CD1c-positive myeloid dendritic cell (primary cell): ENCODE data around the gene CELF4.

Experiments used
- DNase-seq: peaks from one replicate; pipeline ENCODE4 v3.0.0-alpha.2; 2016; ENCODE audit errors: extremely low spot score

CELF4 gene

DNA sequence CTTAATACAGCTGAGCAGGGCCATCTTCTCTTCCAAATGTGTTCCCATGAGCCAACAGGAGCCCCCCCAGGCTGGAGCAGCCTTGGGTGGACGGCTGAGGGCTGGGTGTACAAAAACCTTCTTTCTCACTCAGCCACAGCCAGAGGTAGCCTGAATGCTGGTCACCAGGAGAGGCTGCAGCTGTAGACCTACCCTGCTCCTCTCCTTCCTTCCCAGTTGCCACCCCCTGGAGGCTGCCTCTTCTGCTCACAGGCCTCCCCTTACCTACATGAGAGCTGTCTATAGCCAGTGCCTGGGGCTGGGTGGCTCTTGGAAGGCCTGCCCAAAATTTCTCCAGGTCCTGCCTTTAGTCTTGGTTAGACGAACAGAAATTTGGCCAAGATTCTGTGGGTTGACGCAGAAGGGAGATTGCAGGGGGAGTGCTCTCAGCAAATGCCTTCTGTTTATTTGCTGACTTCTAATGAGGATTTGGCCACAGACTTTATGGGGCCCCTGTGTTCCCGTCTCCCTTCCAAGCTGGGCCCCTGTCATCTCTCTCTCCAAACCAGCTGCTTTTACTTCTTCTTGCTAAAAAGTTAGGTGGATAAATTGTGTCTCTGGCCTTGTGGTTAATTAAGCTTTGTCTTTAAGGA is 18.3 kb downstream of the CELF4 start:
- DNase-seq = no peak

DNA sequence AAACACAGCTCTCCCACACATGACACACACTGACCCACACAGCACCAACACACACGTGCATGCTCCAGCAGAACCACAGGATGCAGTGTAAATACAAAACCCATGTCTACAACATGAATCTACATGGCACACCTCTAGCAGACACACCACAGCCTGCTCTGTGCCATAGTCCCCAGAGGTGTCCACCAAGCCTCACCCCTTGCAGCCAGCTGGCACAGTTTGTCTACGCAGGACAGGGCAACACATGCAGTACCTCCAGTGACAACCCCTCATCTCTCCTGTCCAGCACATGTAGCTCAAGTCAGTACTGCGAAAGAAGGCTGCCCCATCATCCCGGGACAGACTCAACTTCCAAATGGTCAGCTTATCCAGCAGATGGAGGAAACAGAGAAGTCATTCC is 18.9 kb downstream of the CELF4 start:
- DNase-seq = no peak

DNA sequence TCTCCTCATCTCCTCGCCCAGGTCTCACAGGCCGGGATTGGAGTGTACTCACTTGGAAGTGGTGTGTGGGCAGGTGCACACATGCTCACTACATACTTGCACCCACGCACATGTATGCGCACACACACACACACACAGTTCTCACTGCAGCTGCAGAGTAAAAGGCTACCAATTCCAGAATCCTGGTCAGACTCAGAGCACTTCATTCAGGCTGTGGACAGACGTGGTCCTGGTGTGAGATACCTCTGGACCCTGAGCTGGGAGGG is 19.4 kb downstream of the CELF4 start:
- no peak for DNase-seq

DNA sequence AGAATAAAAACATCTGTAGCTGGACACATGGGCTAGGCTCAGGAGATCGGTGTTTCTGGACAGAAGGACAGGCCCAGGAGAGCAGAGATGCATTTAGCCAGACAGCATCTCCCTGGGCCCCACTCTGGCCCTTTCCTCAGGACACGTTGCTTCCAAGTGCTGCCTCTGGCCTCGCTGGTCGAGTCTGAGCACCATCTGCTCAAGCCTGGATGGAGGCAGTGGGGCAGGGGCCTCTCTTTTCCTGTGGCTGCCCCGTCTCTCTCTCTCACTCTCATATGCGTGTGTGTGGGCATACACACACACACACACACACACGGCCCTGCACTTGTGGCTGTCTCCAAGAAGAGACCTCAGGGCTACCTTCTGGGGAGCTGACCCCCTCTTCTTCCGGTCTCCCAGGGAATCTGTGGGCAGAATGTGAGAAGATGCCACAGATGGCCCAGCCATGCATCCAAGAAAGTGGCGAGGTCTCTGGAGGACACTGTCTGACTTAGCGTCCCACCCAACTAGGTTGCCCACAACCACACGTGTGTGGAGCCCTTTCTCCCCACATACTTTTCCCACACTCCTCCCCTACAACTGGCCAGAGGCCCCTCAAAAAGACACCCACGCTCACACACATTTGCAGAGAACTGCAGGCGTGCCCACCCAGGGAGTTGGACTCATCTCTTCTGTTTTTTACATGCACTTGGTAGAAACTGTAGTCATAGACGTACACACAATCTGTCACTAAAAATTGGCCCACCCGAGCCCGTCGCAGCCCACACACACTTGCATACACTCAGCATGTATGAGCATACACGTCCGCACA is 19.9 kb downstream of the CELF4 start:
- DNase-seq = no peak

DNA sequence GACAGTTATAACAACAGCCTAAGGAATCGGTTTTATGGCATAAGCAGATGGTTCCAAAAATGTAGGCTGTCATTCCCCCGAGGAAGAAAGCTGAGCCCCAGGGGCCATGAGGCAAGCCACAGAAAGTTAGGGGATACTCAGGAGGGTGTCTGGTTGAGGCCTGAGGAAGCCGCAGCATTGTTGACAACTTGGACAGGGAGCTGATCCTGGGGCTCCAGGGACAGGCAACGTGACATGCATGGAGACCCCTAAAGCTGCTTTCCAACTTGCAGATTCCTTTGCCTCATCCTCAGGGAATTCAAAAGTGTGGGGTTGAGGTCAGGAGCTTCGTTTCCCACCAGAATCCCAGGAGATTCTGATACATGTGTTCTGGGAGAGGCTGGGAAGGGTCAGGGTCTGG is 20.9 kb downstream of the CELF4 start:
- no peak for DNase-seq

DNA sequence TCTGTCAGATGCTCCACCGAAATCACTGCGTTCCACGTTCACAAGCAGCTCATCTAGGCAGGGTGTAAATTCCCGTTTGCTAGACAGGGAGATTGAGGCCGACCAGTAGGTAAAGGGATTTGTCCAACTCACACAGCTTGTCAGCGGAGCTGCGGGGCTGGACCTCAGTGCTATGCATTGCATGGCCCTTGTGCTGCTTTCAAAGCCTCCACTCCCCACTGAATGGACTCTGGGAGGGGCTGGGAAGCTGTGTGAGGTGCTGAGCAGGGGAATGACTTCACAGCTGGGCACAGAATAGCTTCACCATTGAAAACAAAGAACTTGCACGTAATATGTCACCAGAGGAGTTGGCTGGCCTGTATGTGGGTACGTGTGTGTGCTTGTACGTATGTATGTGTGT is 21.4 kb downstream of the CELF4 start:
- no peak for DNase-seq

DNA sequence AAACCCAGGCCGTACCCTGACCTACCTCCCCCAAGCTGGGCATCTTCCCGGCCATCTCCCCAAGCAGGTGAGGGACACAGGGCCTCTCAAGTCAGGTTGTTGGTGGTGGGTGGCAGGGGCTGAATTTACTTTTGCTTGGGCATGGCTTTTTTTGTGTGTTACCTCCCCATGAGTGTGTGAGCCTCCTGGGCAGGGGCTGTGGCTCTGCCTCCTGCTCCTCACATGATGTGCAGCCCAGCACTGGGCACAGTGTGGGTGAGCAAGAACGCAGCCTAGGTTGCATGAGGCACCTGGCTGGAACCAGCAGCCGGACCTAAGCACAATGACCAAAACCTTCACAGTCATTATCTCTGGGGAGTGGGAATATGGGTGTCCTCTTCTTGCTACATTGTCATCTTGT is 22.3 kb downstream of the CELF4 start:
- no peak for DNase-seq

DNA sequence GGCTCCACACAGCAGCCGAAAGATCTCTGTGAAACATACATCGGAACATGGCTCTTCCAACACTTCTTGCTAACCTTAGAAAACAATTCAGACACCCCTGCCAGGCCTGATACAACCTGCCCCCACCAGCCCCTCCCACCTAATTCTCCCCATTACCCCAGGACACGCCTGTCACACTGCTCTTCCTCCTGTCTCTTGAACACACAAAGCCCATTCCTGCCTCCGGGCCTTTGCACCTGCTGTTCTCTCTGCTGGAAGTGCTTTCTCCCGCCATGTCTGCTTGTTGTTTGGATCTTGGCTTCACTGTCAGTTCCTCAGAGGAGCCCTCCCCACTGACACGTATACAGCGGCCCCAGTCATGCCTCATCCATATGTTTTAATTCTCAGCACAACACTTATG is 24.1 kb downstream of the CELF4 start:
- no peak for DNase-seq

DNA sequence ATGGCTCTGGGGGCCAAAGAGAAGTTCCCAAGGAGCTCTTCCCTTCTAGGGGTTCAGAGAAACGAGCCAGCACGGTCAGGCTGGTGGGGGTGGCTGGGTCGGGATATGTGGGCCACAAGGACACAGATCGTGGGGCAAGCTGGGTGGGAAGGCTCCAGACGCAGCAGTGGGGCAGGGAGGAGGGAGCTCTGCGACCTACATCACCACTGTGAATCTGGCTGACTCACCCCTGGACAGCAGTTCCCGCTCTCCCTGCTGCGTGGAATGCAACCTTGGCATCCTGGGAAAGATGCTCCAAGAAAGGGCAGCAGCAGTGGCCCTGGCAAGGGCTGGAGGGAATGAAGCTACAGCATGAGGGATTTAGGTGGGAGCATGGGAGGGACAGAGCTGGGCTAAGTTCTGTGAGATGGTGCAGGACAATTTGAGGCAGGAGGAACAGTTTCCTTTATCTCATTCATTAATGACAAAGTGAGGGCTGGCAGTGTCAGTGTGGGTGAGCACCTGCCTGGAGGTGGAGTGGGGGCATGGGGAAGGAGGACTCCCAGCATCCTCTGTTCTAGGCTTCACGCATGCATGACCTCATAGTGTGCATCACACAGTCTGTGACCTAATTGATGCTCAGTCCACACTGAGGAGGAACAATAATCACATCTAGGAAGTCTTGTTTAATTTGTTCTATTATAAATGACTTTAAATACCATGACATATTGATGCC is 25.0 kb downstream of the CELF4 start:
- no peak for DNase-seq

DNA sequence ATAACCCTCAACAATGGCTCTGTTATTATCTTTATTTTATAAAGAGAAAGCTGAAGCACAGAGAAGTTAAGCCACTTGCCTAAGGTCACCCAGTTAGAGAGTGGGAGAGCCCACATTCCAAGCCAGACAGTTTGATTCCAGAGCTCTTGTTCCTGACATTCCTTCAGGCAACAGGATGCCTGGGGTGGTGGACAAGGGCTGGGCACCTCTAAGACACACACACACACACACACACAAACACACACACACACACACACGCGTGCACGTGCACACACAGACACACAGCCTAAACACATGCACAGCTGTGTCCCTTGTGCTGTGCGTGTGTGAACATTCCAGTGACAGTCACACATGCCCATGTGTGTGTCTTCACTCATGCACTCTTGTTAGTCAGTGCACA is 26.4 kb downstream of the CELF4 start:
- DNase-seq = no peak

DNA sequence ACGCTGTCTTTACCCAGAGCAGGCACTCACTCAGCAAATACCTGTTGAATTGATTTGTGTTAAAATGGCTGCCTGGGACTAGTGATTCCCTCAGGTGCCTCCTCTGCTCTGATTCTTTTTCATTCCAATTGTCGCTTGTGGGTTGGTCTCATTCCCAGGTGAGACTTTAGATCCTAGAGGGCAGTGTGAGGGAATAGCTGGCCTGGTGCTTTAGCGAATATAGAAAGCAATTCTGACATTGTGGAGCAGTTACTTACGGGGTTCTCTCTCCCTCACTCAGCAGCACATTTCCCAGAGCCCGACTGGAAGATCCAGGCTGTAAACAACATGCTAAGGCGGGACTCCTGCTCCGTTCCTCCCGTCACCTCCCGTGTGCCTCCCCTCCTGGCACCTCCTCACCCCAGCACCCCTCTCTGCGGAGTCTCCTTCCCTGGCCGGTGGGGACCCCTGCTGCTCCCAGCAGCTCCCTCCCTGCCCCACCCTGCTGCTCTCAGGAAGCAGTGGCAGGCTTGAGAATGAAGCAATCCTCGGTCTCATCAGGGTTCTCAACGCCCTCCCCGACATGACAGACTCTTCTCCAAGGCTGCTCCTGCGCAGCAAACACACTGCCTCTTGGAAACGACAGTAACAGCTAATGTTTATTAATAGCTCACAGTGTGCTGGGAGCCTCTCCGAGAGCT is 26.9 kb downstream of the CELF4 start:
- DNase-seq = no peak

DNA sequence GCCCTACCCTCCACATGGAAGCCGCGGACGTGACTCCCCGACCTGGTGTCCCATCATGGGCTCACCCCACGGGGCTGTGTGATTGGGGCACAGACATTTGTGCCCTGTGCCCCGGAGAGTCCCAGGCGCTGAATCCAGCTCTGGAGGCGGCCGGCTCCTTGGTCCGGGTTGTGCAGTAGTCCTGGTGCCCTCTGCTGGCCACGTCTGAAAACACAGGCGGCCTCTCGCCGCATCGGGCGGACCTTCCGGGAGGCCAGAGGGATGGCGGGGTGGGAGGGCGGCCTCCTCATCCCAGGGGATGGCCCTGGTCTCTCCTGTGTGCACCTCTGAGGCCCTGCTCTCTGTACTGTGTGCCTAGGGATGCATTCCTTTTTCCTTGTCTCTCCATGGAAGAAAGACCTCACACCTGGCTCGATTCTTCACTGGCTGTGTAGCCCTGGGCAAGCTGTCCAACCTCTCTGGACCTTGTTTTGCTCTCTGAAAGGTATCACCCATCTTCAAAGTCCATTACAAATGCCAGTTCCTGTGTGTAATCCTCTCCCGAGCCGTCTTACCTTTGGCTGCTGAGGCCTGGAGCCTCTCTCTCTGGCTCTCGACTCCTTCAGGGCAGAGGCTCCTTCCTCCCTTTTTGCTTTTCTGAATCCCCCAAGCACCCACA is 27.6 kb downstream of the CELF4 start:
- peak; percentile 31 for DNase-seq

DNA sequence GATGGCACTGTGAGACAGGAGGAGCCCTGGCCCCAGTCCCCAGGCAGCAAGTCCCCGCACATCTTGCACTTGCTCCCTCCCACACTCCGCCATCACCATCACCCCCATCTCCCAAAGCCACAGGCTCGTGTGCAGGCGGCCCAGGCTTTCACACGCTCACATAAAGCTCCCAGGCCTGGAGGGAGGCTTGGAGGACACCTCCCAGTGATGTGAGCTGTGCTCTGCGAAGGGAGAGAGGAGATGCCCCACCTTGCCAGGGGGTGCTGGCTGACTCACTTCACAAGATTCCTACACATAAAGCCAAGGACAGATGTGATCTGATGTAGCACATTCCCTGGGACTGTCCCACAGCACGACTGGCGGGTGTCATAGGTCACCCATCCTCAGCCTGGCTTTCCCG is 28.9 kb downstream of the CELF4 start:
- DNase-seq = no peak

DNA sequence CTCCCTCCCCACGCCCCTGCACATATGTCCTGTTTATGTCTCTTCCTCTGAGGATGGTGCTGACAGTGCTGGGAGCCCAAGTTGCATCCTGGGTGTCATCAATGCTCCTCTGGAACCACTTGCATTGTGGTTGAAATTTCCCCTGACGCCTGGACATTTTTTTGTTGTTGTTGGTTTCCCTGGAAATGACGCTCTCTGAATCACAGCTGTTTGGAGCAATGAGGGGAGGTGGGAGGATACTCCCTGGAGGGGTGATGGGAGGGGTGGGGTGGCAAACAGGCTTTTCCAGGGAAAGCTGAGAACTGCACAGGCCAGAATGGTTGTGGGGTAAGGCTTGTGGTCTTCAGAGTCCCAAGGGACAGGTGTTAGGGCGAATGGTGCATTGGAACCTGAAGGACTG is 29.6 kb downstream of the CELF4 start:
- DNase-seq = no peak

DNA sequence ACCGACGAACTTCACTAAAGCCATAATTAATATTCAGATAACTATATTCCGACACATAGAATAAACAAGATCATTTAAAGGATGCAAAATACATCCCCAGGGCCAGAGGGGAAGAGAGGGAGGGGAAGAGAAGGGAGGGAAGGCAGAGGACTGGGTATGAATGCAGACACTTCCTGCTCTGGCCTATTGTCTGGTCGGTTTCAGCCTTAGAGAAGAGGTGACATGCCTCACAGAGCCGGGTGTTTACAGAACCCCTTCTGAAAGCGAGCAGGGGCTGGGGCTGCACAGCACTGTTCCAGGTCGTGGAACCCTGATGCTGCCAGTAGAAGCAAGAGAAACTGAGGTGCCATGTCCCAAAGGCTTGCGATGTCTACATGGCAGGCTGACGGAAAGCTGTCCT is 31.0 kb downstream of the CELF4 start:
- no peak for DNase-seq

DNA sequence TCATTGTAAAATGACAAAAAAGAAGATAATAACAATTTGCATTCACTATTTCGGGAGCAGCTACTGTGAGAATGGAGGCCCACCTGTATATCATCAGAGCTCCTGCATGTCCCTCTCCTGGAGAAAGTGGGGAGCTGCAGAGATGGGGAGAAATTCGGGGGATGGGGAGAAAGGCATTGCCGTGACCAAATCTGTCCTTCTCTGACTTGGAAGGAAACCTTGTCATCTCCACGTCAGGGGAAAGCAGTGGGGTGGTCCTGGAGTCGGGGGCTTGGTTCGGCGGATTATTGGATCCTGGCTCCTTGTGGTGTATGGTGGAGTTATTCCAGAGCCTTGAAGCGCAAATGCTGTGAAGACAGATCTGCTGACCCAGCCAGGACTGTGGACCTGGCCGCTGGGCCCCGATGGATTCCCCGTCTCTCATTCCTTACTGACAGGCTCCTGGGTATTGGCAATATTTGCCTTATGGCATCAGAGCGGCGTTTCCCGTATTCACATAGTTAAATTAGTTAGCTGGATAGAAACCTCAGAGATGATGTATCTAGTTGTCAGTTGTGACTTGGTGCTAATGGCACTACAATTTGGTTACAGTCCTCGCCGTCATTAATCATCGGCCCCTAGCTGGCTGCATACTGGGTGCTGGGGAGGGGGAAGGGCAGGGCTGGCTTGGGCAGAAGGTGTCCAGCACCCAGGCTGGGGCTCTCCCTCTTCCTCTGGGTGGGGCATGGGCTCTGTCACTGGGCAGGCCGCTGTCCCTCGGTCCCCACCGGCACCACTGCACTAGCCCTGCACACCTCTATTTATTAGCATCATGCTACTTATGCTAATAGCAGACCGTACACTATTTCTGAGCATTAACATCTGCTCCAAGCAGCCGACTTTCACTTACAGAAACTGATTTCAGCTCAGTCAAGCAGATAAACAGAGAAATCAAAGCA is 31.7 kb downstream of the CELF4 start:
- no peak for DNase-seq

DNA sequence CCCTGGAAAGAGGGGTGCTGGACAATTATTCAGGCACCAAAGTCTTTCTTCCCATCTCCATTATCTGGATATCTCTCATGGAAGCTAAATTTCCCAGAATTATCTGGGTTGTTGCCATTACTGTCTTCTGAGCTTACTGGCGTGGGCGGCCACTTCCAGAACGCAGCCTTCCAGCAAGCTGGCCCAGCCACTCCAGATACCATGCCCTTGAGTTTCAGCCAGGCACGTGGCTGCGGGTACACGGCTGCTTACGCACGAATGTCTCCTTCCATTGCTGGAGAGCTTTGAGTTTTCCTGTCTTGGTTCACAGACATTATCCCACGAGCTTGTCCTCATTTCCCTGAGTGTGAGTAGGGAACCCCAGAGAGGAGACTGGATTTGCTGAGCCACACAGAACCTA is 32.7 kb downstream of the CELF4 start:
- no peak for DNase-seq

DNA sequence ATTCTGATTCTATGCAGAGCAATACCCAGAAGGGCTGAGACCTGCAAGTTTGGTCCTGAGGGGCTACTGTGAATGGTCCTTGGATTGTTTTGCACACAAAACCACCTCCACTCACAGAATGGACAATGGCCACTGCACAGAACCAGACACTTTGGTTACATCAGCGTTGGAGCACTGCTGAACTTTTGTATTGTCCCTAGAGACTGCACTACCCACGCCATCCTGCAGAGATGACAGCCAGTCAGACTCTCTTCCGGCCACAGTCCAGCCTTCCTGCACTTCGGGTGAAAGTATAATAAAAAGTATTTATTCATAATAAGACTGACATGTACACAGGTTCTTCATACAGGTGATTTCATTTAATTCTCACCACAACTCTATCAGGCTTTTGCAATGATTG is 35.7 kb downstream of the CELF4 start:
- DNase-seq = no peak

DNA sequence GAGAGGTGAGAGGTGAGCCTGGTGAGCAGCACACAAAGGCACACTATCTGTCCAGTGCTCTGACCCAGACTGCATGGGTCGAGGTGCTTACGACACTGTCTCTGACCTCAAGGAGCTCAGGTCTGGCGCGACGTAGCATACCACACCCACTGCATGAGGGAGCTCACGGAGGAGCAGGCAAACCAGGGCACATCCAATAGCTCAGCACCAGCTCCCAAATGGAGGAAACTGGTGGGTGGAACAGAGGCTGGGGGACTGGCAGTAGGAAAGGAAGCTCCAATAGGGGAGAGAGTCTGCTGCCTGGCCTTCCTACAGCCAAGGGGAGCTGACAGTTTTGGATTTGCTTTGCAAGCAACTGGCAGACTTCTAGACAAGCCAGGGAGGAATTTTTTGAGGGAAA is 36.3 kb downstream of the CELF4 start:
- DNase-seq = no peak

DNA sequence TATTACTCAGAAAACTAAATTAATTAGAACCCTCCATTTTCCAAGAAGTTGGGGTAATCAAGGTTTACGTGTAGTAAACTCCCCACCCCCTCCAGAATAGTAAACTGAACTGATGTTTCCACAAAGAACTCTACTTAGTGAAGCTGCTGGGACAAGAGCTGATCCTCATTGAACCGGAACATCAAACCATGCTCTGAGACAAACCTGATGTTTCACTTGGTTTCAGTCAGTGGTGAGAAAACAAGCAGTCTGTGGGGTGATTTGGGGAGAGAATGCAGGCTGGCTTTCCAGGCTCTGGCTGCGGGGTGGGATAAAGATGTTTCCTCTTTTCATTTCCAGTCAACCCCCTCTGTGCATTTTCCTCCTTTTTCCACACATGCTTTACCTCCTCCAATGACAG is 38.2 kb downstream of the CELF4 start:
- DNase-seq = no peak

DNA sequence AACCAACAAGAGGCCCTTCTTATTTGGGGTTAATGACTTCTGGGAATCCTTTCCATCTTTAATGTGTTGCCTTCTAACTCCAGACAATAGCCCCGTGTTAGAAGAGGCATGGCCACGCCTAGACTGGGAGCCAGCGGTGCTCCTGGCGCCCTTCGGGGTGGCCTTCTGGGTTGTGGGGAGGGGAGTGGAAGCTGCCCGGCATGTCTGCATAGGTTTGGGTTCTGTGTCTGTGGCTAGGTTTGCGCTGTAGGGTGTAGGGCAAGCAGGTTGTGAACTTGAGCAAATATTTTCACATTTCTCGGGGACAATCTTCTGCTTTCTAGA is 40.4 kb downstream of the CELF4 start:
- no peak for DNase-seq
